Spleen (tissue), 7 donors: ENCODE measurements around the gene GJC2.

ENCODE experiments used
- CTCF ChIP-seq, 11 experiments: fragments of 200-600 bp in 7 of 11; fragments of 450-650 bp in 4 of 11; sonication (generic) in 4 of 11; IDR thresholded peaks in 8 of 11; conservative IDR thresholded peaks in 3 of 11; 1 replicate in 7 of 11; 2 replicates in 4 of 11; pipeline versions ENCODE4 v1.4.0 to v1.8.0; 2016 to 2021; ENCODE audit warnings: antibody characterized with exemption in 11 of 11, inconsistent platforms in 4 of 11, mild to moderate bottlenecking in 1 of 11
- POLR2A ChIP-seq, 3 donors: fragments of 450-650 bp; IDR thresholded peaks; one replicate each; pipeline ENCODE4 v1.5.1; 2017; ENCODE audit warnings: antibody characterized with exemption in 3 of 3, mild to moderate bottlenecking in 1 of 3
- POLR2AphosphoS5 ChIP-seq, 3 donors: sonication (generic); formaldehyde crosslinking; IDR thresholded peaks; one replicate each; pipeline ENCODE4 v1.5.1; 2017; ENCODE audit warnings: antibody characterized with exemption in 3 of 3
- donor health status: DM: no; HTN: no; CAD: no; lungs with moderate emphysema.
- donor health status: DM: no; HTN: no; CAD: no.
- donor health status: DM: no; HTN: no; CAD: no.

- TF ChIP-seq CTCF (IDR thresholded peaks at IDR 0.05 in 8 of 11, conservative IDR thresholded peaks at IDR 0.05 in 3 of 11) (no peak), POLR2AphosphoS5 (IDR thresholded peaks at IDR 0.05) (no peak), POLR2A (IDR thresholded peaks at IDR 0.05) (no peak)
Measured at GRCh38 chr1:228176024-228176395, 26.3 kb downstream of the GJC2 start.
